Fibroblast of skin of left quadriceps (primary cell): Measurements from ENCODE around the gene GNA14.
"Not testable (repeated sequence)": the region's sequence is repeated elsewhere in the genome, so short reads cannot be mapped to it uniquely, and the experiment has no call there.

Experiments
- DNase-seq, 2 experiments: peaks; one replicate each; pipeline ENCODE4 v3.0.0-alpha.2; 2013; ENCODE audit warnings: low read depth in 2 of 2

The GNA14 gene

GRCh38 chr9:77402286-77402685 lies 245.8 kb downstream of the GNA14 start:
- DNase-seq = no peak

- DNase-seq = no peak
These were observed 248.2 kb downstream of the GNA14 start for GRCh38 chr9:77399964-77400363.

GRCh38 chr9:77398581-77398980 lies 249.5 kb downstream of the GNA14 start:
- not testable (repeated sequence) for DNase-seq

GRCh38 chr9:77392328-77392727 lies 255.8 kb downstream of the GNA14 start:
- no peak for DNase-seq

GRCh38 chr9:77391834-77392233 lies 256.3 kb downstream of the GNA14 start:
- no peak for DNase-seq

GRCh38 chr9:77386187-77386586 lies 261.9 kb downstream of the GNA14 start:
- peak; percentile 62 to 64 for DNase-seq

GRCh38 chr9:77384406-77384805 lies 263.7 kb downstream of the GNA14 start:
- DNase-seq = peak; percentile 62 to 66

GRCh38 chr9:77375956-77376532 lies 272.1 kb downstream of the GNA14 start:
- no peak for DNase-seq

- no peak for DNase-seq
These were observed 273.9 kb downstream of the GNA14 start for GRCh38 chr9:77374266-77374665.
